ENCODE results near the gene MED12.

MED12 gene

DNA sequence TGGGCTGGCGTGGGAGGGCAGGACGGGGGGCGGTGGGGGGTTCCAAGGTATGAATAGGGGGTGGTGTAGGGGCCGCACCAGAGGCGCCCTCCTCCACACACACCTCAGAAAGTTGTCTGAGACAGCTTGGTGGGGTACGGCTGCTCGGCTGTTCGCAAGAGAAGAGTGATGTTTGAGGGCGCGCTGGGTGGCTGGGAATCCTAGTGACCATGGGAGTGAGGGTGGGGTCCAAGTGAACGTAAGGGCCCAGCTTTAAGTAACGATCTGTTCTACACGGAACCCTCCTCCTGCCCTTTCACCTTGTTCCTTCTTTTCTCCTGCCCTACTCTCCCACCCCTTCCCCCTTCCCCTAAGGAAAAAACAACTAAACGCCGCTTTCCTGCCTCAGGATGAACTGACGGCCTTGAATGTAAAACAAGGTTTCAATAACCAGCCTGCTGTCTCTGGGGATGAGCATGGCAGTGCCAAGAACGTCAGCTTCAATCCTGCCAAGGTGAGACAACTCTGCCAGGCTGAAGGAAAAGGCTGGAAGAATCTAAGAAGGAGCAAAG is 664 bp downstream of the MED12 start:
- no peak for DNase-seq (ENCODE audit: low read depth)
- TF ChIP-seq, protein P1, sequence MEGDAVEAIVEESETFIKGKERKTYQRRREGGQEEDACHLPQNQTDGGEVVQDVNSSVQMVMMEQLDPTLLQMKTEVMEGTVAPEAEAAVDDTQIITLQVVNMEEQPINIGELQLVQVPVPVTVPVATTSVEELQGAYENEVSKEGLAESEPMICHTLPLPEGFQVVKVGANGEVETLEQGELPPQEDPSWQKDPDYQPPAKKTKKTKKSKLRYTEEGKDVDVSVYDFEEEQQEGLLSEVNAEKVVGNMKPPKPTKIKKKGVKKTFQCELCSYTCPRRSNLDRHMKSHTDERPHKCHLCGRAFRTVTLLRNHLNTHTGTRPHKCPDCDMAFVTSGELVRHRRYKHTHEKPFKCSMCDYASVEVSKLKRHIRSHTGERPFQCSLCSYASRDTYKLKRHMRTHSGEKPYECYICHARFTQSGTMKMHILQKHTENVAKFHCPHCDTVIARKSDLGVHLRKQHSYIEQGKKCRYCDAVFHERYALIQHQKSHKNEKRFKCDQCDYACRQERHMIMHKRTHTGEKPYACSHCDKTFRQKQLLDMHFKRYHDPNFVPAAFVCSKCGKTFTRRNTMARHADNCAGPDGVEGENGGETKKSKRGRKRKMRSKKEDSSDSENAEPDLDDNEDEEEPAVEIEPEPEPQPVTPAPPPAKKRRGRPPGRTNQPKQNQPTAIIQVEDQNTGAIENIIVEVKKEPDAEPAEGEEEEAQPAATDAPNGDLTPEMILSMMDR (conservative IDR thresholded peaks at IDR 0.05; ENCODE audit: low read length) = no peak
- H3K4me3 ChIP-seq (ENCODE audit: low read length) = peak overlapping the region; percentile 68

DNA sequence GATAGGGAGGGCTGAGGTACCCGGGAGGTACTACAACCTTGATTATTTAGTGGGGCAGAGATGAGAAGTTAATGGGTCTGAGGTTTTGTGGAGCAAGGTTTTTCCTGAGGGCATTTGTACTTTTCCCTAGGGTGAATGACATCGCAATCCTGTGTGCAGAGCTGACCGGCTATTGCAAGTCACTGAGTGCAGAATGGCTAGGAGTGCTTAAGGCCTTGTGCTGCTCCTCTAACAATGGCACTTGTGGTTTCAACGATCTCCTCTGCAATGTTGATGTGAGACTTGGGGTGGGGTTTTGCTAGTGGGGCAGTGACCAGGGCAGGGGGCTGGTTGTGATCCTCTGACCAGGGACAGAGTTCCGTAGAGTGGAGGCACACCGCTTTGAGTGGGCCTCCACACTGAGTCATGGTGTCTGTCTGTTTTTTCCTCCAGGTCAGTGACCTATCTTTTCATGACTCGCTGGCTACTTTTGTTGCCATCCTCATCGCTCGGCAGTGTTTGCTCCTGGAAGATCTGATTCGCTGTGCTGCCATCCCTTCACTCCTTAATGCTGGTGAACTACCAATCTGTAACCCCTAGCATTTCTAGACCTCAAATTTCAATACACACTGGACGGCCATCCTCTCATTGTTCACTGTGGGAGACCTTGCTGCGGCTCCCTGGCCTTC is 9.9 kb downstream of the MED12 start:
- TF ChIP-seq, protein P1 (conservative IDR thresholded peaks at IDR 0.05; ENCODE audit: low read length) = no peak
- no peak for DNase-seq (ENCODE audit: low read depth)

DNA sequence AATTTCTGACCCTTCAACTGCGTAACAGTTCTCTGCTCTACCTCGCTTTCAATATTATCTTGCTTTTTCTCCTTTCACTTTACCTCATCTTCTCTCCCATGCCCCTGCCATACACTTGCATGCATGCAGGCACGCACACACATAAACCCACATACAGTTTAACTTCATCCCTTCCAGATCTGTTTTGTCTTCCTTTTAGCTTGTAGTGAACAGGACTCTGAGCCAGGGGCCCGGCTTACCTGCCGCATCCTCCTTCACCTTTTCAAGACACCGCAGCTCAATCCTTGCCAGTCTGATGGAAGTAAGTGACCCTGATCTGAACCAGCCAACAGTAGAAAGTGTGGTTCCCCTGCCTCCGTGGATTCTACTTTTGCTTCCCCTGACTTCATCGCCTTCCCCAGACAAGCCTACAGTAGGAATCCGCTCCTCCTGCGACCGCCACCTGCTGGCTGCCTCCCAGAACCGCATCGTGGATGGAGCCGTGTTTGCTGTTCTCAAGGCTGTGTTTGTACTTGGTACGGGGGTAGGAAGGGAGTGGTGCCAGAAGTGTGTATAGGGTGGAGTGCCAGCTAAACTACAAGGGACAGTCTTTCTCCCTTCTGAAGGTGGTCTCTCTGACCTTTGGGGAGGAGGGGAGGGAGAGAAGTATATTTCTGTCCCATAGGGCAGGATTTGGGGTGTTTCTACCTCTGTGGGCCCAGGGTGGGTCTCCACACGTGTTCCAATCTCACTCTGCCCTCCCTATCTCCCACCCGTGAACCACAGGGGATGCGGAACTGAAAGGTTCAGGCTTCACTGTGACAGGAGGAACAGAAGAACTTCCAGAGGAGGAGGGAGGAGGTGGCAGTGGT is 10.7 kb downstream of the MED12 start:
- no peak overlapping the region for H3K4me3 ChIP-seq (ENCODE audit: low read length)
- peak; percentile 45 for DNase-seq (ENCODE audit: low read depth)
- TF ChIP-seq, protein P1 (conservative IDR thresholded peaks at IDR 0.05; ENCODE audit: low read length) = peak; percentile 73

More for the DNA sequence above, 9.9 kb downstream of the MED12 start:
- H3K4me3 ChIP-seq (ENCODE audit: low read length) = no peak overlapping the region

DNA sequence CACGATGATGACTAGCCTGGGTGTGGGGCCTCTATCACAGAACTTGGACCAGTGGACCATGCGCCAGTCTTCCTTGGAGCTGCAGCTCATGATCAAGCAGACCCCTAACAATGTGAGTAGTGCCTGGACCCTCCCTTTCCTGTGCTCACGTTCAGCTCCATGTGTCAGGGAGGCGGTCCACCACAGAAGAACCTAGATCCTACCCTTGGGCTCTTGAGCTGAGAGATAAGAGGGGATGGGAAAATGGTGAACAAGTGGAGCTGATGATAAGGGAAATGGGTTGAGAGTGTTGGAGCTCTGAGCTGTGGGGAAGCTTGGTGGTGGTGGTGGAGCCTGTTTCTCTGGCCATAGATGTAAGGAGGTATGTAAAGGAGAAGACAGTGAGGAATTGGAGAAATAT is 13.1 kb downstream of the MED12 start:
- TF ChIP-seq, protein P1 (conservative IDR thresholded peaks at IDR 0.05; ENCODE audit: low read length) = no peak
- no peak for DNase-seq (ENCODE audit: low read depth)
- H3K4me3 ChIP-seq (ENCODE audit: low read length) = no peak overlapping the region

DNA sequence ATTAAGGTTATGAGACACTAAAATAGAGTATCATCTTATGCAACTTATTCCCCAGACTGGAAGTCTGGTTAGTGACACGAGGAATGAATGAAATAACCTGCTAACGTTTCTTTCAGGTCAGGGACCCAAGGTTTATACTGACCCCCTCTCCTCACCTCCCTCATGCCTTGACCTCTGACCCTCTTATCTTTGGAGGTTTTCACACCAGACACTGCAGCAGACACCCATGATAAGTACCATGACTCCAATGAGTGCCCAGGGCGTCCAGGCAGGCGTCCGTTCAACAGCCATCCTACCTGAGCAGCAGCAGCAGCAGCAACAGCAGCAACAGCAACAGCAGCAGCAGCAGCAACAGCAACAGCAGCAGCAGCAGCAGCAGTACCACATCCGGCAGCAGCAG is 22.0 kb downstream of the MED12 start:
- no peak for DNase-seq (ENCODE audit: low read depth)
- TF ChIP-seq, protein P1 (conservative IDR thresholded peaks at IDR 0.05; ENCODE audit: low read length) = no peak
- H3K4me3 ChIP-seq (ENCODE audit: low read length) = no peak overlapping the region

DNA sequence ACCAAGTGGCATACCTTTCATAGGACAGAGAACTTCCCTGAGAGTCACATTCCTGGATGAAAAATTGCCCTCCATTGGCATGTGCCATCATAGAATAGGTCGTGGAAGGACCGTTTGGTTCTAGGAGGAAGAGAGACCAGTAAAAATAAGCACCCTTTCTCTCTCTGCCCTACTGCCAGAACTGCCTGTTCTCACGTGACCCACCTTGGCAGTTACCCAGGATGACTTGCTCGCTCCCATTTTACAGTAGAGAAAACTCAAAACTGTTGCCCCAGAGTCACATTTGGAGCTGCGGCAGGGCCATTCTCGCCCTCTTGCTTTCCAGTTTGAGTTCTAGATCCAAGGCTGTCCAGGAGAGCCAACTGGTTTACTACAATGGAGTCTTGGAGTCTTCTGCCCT is 25.1 kb downstream of the MED12 start:
- H3K4me3 ChIP-seq (ENCODE audit: low read length) = no peak overlapping the region
- peak; percentile 29 for DNase-seq (ENCODE audit: low read depth)
- TF ChIP-seq, protein P1 (conservative IDR thresholded peaks at IDR 0.05; ENCODE audit: low read length) = no peak
